K562 (cell line): ENCODE results near the gene PRKG1. TPM values are rescaled to one million over a fixed set of nuclear protein-coding genes. Genes with fewer than 3 reads are reported as not detected.

Experiments
- ATAC-seq: fragments of 200-7000 bp; cut with Tn5 transposase; 3 replicates; pipeline ENCODE4 v1.9.1; 2020; ENCODE audit warnings: moderate library complexity
- BruUV-seq: library from RNA; stranded (reverse); fragments of 400-500 nt; replicated peaks from 2 replicates; lab custom pipeline; 2021; lab: Mats Ljungman, UMichigan
- CTCF ChIA-PET: fragments of 300-600 bp; formaldehyde crosslinking; extraction: SDS; loops from one replicate; lab custom pipeline; 2021; ENCODE audit warnings: low intra/inter-chr PET ratio; lab: Yijun Ruan, JAX
- POLR2A ChIA-PET: fragments of 300-600, 350-650 bp; sonication (Branson Sonifier 250); formaldehyde crosslinking; extraction: SDS; loops from one replicate; lab custom pipeline; 2021; ENCODE audit warnings: antibody characterized with exemption, inconsistent platforms; lab: Yijun Ruan, JAX
- DNase-seq, 4 experiments: peaks; one replicate each; pipeline versions ENCODE4 v3.0.0 to v3.0.0-alpha.2; 2011 to 2018; ENCODE audit warnings: low spot score in 3 of 4, mixed read lengths in 3 of 4; ENCODE audit errors: extremely low read depth in 1 of 4
- FAIRE-seq: peaks from 2 replicates; lab custom pipeline; 2011; peaks lifted over from hg19 to GRCh38; lab: Jason Lieb, UNC
- H2AFZ ChIP-seq: 2 replicates; pipeline ENCODE4 v1.6.0; 2011; ENCODE audit warnings: low read depth, low read length, control low read depth, inconsistent platforms
- H3K27ac ChIP-seq: fragments of 200-600 bp; 3 replicates; pipeline ENCODE4 v1.8.0; 2011; ENCODE audit warnings: low read depth, mild to moderate bottlenecking, control low read depth, inconsistent platforms, low read length, moderate library complexity, mixed read lengths; ENCODE audit errors: extremely low read depth
- H3K27me3 ChIP-seq, 2 experiments: fragments of 300-600 bp in 1 of 2; 2 replicates in 1 of 2; 3 replicates in 1 of 2; pipeline versions ENCODE4 v1.6.0 to v1.8.0; 2011; ENCODE audit warnings: inconsistent platforms in 2 of 2, low read length in 2 of 2, mild to moderate bottlenecking in 1 of 2, mixed read lengths in 1 of 2, moderate library complexity in 1 of 2; ENCODE audit not compliant: control insufficient read depth in 2 of 2, insufficient read depth in 2 of 2
- H3K36me3 ChIP-seq: fragments of 300-600 bp; 3 replicates; pipeline ENCODE4 v1.8.0; 2011; ENCODE audit warnings: mild to moderate bottlenecking, low read length, inconsistent platforms; ENCODE audit not compliant: control insufficient read depth, insufficient read depth
- H3K4me1 ChIP-seq, 2 experiments: fragments of 200-600 bp in 1 of 2; replicated peaks in 1 of 2; 2 replicates in 1 of 2; 3 replicates in 1 of 2; pipeline versions ENCODE4 v1.5.1 to v1.8.0; 2011; ENCODE audit warnings: inconsistent platforms in 2 of 2, low read length in 2 of 2, mild to moderate bottlenecking in 1 of 2, mixed read lengths in 1 of 2, moderate library complexity in 1 of 2; ENCODE audit not compliant: control insufficient read depth in 2 of 2, insufficient read depth in 2 of 2
- H3K4me2 ChIP-seq: 2 replicates; pipeline ENCODE4 v1.6.1; 2011; ENCODE audit warnings: low read length, control low read depth, inconsistent platforms, mixed read lengths; ENCODE audit not compliant: insufficient read depth
- H3K4me3 ChIP-seq: fragments of 200-600 bp; sonication (generic), shearing (Covaris generic); 2 replicates; pipeline ENCODE4 v1.5.1; 2016; ENCODE audit warnings: control low read depth, inconsistent platforms
- H3K79me2 ChIP-seq: fragments of 200-600 bp; 3 replicates; pipeline ENCODE4 v1.8.0; 2011; ENCODE audit warnings: low read length, inconsistent platforms; ENCODE audit not compliant: control insufficient read depth, insufficient read depth
- H3K9ac ChIP-seq, 2 experiments: 2 replicates each; pipeline versions ENCODE4 v1.6.0 to v1.6.1; 2011; ENCODE audit warnings: low read depth in 2 of 2, low read length in 2 of 2, control low read depth in 1 of 2, inconsistent platforms in 1 of 2, mild to moderate bottlenecking in 1 of 2, mixed read lengths in 1 of 2; ENCODE audit not compliant: insufficient read depth in 1 of 2
- H3K9me1 ChIP-seq: one replicate; pipeline ENCODE4 v1.6.0; 2011; ENCODE audit warnings: inconsistent platforms, mild to moderate bottlenecking, low read length, moderate library complexity; ENCODE audit not compliant: control insufficient read depth, insufficient read depth
- H3K9me3 ChIP-seq: replicated peaks from 2 replicates; pipeline ENCODE4 v1.5.1; 2011; ENCODE audit warnings: low read depth, low read length, inconsistent platforms; ENCODE audit not compliant: control insufficient read depth, insufficient read depth
- H4K20me1 ChIP-seq: replicated peaks from 2 replicates; pipeline ENCODE4 v1.6.1; 2011; ENCODE audit warnings: low read length, inconsistent platforms, mixed read lengths; ENCODE audit not compliant: control insufficient read depth, insufficient read depth
- CHD2 ChIP-seq: IDR thresholded peaks from 2 replicates; pipeline ENCODE4 v1.6.1; 2011; ENCODE audit warnings: low read depth, low read length
- DDX20 ChIP-seq: fragments of 450-650 bp; IDR thresholded peaks from 2 replicates; pipeline ENCODE4 v1.6.1; 2016; ENCODE audit warnings: missing genetic modification characterization, low read depth, mild to moderate bottlenecking, missing compliant biosample characterization, moderate library complexity
- DIDO1 ChIP-seq: fragments of 450-650 bp; IDR thresholded peaks from 2 replicates; pipeline ENCODE4 v1.6.1; 2016; ENCODE audit warnings: low read depth, missing biosample characterization, missing genetic modification characterization
- EP300 ChIP-seq: IDR thresholded peaks from 2 replicates; pipeline ENCODE4 v1.6.1; 2012; ENCODE audit warnings: low read length, improper control_type of control experiment
- GATAD2A ChIP-seq: fragments of 450-650 bp; IDR thresholded peaks from 2 replicates; pipeline ENCODE4 v1.6.1; 2017
- GTF2F1 ChIP-seq: IDR thresholded peaks from 2 replicates; pipeline ENCODE4 v1.6.1; 2011; ENCODE audit warnings: low read depth, low read length, improper control_type of control experiment
- IRF9 ChIP-seq: fragments of 450-650 bp; IDR thresholded peaks from 2 replicates; pipeline ENCODE4 v1.6.1; 2016; ENCODE audit warnings: missing biosample characterization, missing genetic modification characterization
- MBD1 ChIP-seq: fragments of 250-450 bp; sonication (Bioruptor Pico); IDR thresholded peaks from 2 replicates; pipeline ENCODE4 v1.8.0; 2022; ENCODE audit warnings: inconsistent platforms
- MNT ChIP-seq, 2 experiments: fragments of 450-650 bp; conservative IDR thresholded peaks; 2 replicates each; pipeline ENCODE4 v1.6.1; 2017; ENCODE audit warnings: mild to moderate bottlenecking in 2 of 2, moderate library complexity in 2 of 2
- NFIX ChIP-seq: fragments of 250-450 bp; sonication (Bioruptor Pico); IDR thresholded peaks from 2 replicates; pipeline ENCODE4 v1.4.0; 2020; ENCODE audit warnings: low read depth, mild to moderate bottlenecking, moderate library complexity
- NR1H2 ChIP-seq: sonication (generic); formaldehyde crosslinking; IDR thresholded peaks from 2 replicates; pipeline ENCODE4 v1.4.0; 2020; ENCODE audit warnings: mild to moderate bottlenecking, missing genetic modification reagents
- PBX2 ChIP-seq, 2 experiments: IDR thresholded peaks in 1 of 2; conservative IDR thresholded peaks in 1 of 2; 2 replicates each; pipeline ENCODE4 v1.6.1; 2016; ENCODE audit warnings: low read depth in 2 of 2, mild to moderate bottlenecking in 1 of 2, missing compliant biosample characterization in 1 of 2, missing genetic modification characterization in 1 of 2, moderate library complexity in 1 of 2
- PHF8 ChIP-seq: fragments of 200-600 bp; sonication (generic); IDR thresholded peaks from 2 replicates; pipeline ENCODE4 v1.6.1; 2012; ENCODE audit warnings: mixed run types, mild to moderate bottlenecking, inconsistent platforms, low read length, moderate library complexity, borderline replicate concordance
- SMARCA4 ChIP-seq: fragments of 450-650 bp; IDR thresholded peaks from 2 replicates; pipeline ENCODE4 v1.6.1; 2016
- SRSF9 ChIP-seq: fragments of 200-400 bp; formaldehyde crosslinking; IDR thresholded peaks from 2 replicates; pipeline ENCODE4 v1.6.1; 2017; ENCODE audit warnings: low read depth, low read length, borderline replicate concordance
- ZBTB7A ChIP-seq: IDR thresholded peaks from 2 replicates; pipeline ENCODE4 v1.6.1; 2011; ENCODE audit warnings: low read depth, mild to moderate bottlenecking, low read length, moderate library complexity, borderline replicate concordance; ENCODE audit not compliant: control insufficient read depth
- WGBS: fragments of 100-300 bp; shearing (Covaris generic); methylation state at CpG from one replicate; pipeline ENCODE4 v1.1.6; 2016; ENCODE audit warnings: low coverage, mixed read lengths; ENCODE audit not compliant: insufficient coverage; ENCODE audit errors: missing lambda C conversion rate; 5-methylcytosine and 5-hydroxymethylcytosine counted together
- in situ Hi-C: fragments of 300-500 bp; cut with MboI; formaldehyde crosslinking; loops from 4 replicates; pipeline ENCODE4 v1.15.0; 2018; ENCODE audit warnings: inconsistent platforms, mixed read lengths
- intact Hi-C: fragments of 100-400 bp; cut with micrococcal nuclease; formaldehyde crosslinking; loops from 2 replicates; pipeline ENCODE4 v1.14.2; 2022
- polyA plus RNA-seq, 8 experiments: library from polyadenylated mRNA; depleted of rRNA in 4 of 8; stranded (reverse) in 5 of 8; unstranded in 3 of 8; fragments of >200 nt; fragmentation: Nextera tagmentation in 2 of 8; fragmentation: Illumina TruSeq in 1 of 8; extraction: Ambion mirVana in 2 of 8; extraction: Trizol in 1 of 8; gene quantifications; 2 replicates each; pipeline versions ENCODE4 v1.2.1 to v1.2.3, GENCODE V29; 2011 to 2014; ENCODE audit warnings: inconsistent platforms in 1 of 8, missing spikeins in 1 of 8
- total RNA-seq, 7 experiments: library from RNA; depleted of rRNA in 6 of 7; stranded (reverse); fragments of >200 nt in 6 of 7; fragmentation: Illumina TruSeq in 2 of 7; extraction: Trizol in 2 of 7; gene quantifications; 2 replicates each; pipeline versions ENCODE4 v1.2.1 to v1.2.3, GENCODE V29; 2011 to 2021; ENCODE audit warnings: low replicate concordance in 1 of 7

The PRKG1 gene
- total and polyA plus RNA-seq, 9 of the 15 experiments (the other 6 are each of a cell fraction or from before 2014, with no cell fraction given) = 0.22 TPM; not detected in 8

GRCh38 chr10:51608211-51608610 lies 533.9 kb downstream of the PRKG1 start:
- Histone ChIP-seq H3K4me3 (no peak overlapping the region), H3K9ac (no peak overlapping the region), H3K9me3 (no peaks in the 10 kb centered on the region), H3K36me3 (no peaks in the 10 kb centered on the region), H4K20me1 (no peaks in the 10 kb centered on the region), H3K4me1 (no peaks in the 10 kb centered on the region), H3K4me2 (no peak overlapping the region), H3K27me3 (no peaks in the 10 kb centered on the region), H3K27ac (no peak overlapping the region), H2AFZ (no peak overlapping the region), H3K9me1 (no peaks in the 10 kb centered on the region), H3K79me2 (no peaks in the 10 kb centered on the region)
- intact Hi-C loops (no loop called here), in situ Hi-C loops (no loop called here)
- FAIRE-seq (no peak), DNase-seq (no peak), ATAC-seq (no peak)
- 4% methylated on average over 2 of the region's 2 CpGs for WGBS
- ChIA-PET POLR2A (no interaction called here), CTCF (no interaction called here)
- no TSS peak for BruUV-seq
- TF ChIP-seq PHF8 (no peak), GATAD2A (no peak), IRF9 (no peak), MNT (conservative IDR thresholded peaks at IDR 0.05) (no peak), MBD1 (no peak), SRSF9 (no peak), DIDO1 (tag) (no peak), GTF2F1 (no peak), NFIX (CRISPR knock-in tag) (no peak), ZBTB7A (no peak), DDX20 (tag) (no peak), NR1H2 (CRISPR knock-in tag) (no peak), CHD2 (no peak), EP300 (no peak), SMARCA4 (no peak), PBX2 (CRISPR knock-in tag; IDR thresholded peaks at IDR 0.05; ENCODE audit: low read depth) (no peak), PBX2 (tag; conservative IDR thresholded peaks at IDR 0.05; ENCODE audit: low read depth) (no peak)
